ENCODE measurements around the gene GRM8.

DNA sequence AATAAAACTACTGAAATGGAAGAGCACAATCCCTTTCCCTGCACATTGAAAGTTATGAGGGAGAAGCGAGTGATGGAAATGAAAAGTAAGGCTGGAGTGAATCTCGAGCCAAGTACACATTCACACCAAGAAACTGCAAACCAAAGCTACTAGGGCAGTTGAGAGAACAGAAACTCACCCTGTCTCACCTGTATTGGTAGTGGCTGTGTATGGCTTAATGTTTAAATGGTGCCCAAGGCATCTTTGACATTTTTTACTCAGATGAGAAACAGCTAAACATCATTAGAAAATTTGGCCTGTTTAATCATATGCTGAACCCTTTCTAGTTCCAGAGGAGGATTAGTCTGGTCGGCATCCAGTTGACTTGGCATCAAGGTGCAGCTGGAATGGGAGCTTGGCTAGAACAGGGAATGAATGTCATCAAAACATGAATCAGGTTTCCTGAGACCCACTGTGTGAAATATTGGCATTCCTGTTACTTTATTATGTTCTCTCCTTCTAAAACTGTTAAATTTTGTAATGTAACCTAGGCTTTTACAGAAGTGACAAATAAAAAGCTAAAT is 840.8 kb downstream of the GRM8 start:
- TF ChIP-seq POLR2A (IDR thresholded peaks at IDR 0.05) (no peak), CTCF (IDR thresholded peaks at IDR 0.05) (no peak)

Data from suprapubic skin (tissue), 3 donors.